PFSK-1 (cell line): ENCODE measurements around the gene POC1A.

Experiments
- POLR2AphosphoS5 ChIP-seq: IDR thresholded peaks from 2 replicates; pipeline ENCODE4 v1.6.1; 2012; ENCODE audit warnings: low read depth, mild to moderate bottlenecking, control low read depth, low read length, moderate library complexity
- TAF1 ChIP-seq: IDR thresholded peaks from 2 replicates; pipeline ENCODE4 v1.6.1; 2012; ENCODE audit warnings: low read length, control low read depth, borderline replicate concordance; ENCODE audit not compliant: insufficient read depth

GRCh38 chr3:52178537-52178936, 24.3 kb upstream of the POC1A start:
- no peak for TF ChIP-seq POLR2AphosphoS5
- no peak for TF ChIP-seq TAF1
